ENCODE results near the gene LEKR1.

Gene LEKR1

GRCh38 chr3:156997351-156997750, 171.2 kb downstream of the LEKR1 start:
- DNase-seq: no peak

GRCh38 chr3:157001221-157001957, 175.2 kb downstream of the LEKR1 start:
- no peak for DNase-seq

GRCh38 chr3:157021679-157022078, 195.5 kb downstream of the LEKR1 start:
- DNase-seq: no peak

GRCh38 chr3:157023226-157023625, 197.1 kb downstream of the LEKR1 start:
- no peak for DNase-seq

GRCh38 chr3:157026091-157026490, 199.9 kb downstream of the LEKR1 start:
- DNase-seq: no peak

GRCh38 chr3:157027861-157028745, 201.9 kb downstream of the LEKR1 start:
- no peak for DNase-seq

- DNase-seq: no peak
Measured at GRCh38 chr3:157029365-157029790, 203.2 kb downstream of the LEKR1 start.

- no peak for DNase-seq
Measured at GRCh38 chr3:157030712-157031111, 204.6 kb downstream of the LEKR1 start.

- no peak for DNase-seq
Measured at GRCh38 chr3:157033001-157033400, 206.8 kb downstream of the LEKR1 start.

- no peak for DNase-seq
Measured at GRCh38 chr3:157040456-157040855, 214.3 kb downstream of the LEKR1 start.

- DNase-seq: no peak
Measured at GRCh38 chr3:157042226-157042625, 216.1 kb downstream of the LEKR1 start.

- DNase-seq: no peak
Measured at GRCh38 chr3:157043771-157044170, 217.6 kb downstream of the LEKR1 start.

GRCh38 chr3:157045238-157045850, 219.2 kb downstream of the LEKR1 start:
- DNase-seq: no peak

- no peak for DNase-seq
Measured at GRCh38 chr3:157046520-157046919, 220.4 kb downstream of the LEKR1 start.

GRCh38 chr3:157051055-157051454, 224.9 kb downstream of the LEKR1 start:
- no peak for DNase-seq

GRCh38 chr3:157051591-157051990, 225.4 kb downstream of the LEKR1 start:
- no peak for DNase-seq

GRCh38 chr3:157056035-157056434, 229.9 kb downstream of the LEKR1 start:
- no peak for DNase-seq

- no peak for DNase-seq
Measured at GRCh38 chr3:157058392-157059071, 232.4 kb downstream of the LEKR1 start.

- DNase-seq: no peak
Measured at GRCh38 chr3:157059181-157059580, 233.0 kb downstream of the LEKR1 start.

GRCh38 chr3:157059661-157060060, 233.5 kb downstream of the LEKR1 start:
- DNase-seq: no peak

GRCh38 chr3:157061265-157061664, 235.1 kb downstream of the LEKR1 start:
- DNase-seq: no peak

GRCh38 chr3:157063469-157063868, 237.3 kb downstream of the LEKR1 start:
- no peak for DNase-seq

GRCh38 chr3:157063926-157064325, 237.8 kb downstream of the LEKR1 start:
- DNase-seq: no peak
